Subcutaneous adipose tissue (tissue), 4 donors: Measurements from ENCODE around the gene RAMACL. TPM values are rescaled to one million over a fixed set of nuclear protein-coding genes. Genes with fewer than 3 reads are reported as not detected.

Source experiments
- total RNA-seq, 4 donors: library from RNA; depleted of rRNA; stranded (reverse); fragments of >200 nt; gene quantifications; one replicate each; pipeline ENCODE4 v1.1.0, GENCODE V29; 2016
- TF ChIP-seq, protein P1 (sequence below): fragments of 450-650 bp; IDR thresholded peaks from one replicate; pipeline ENCODE4 v1.5.1; 2016; ENCODE audit warnings: low read depth, mild to moderate bottlenecking, control low read depth, antibody characterized with exemption, moderate library complexity

The RAMACL gene
- total RNA-seq, 4 donors from 2014 or later: 8.8 to 13.2 (median 11.1) TPM

GRCh38 chr6:166587631-166588413 lies 1.3 kb upstream of the RAMACL start:
- TF ChIP-seq, protein P1, sequence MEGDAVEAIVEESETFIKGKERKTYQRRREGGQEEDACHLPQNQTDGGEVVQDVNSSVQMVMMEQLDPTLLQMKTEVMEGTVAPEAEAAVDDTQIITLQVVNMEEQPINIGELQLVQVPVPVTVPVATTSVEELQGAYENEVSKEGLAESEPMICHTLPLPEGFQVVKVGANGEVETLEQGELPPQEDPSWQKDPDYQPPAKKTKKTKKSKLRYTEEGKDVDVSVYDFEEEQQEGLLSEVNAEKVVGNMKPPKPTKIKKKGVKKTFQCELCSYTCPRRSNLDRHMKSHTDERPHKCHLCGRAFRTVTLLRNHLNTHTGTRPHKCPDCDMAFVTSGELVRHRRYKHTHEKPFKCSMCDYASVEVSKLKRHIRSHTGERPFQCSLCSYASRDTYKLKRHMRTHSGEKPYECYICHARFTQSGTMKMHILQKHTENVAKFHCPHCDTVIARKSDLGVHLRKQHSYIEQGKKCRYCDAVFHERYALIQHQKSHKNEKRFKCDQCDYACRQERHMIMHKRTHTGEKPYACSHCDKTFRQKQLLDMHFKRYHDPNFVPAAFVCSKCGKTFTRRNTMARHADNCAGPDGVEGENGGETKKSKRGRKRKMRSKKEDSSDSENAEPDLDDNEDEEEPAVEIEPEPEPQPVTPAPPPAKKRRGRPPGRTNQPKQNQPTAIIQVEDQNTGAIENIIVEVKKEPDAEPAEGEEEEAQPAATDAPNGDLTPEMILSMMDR: no peak

DNA sequence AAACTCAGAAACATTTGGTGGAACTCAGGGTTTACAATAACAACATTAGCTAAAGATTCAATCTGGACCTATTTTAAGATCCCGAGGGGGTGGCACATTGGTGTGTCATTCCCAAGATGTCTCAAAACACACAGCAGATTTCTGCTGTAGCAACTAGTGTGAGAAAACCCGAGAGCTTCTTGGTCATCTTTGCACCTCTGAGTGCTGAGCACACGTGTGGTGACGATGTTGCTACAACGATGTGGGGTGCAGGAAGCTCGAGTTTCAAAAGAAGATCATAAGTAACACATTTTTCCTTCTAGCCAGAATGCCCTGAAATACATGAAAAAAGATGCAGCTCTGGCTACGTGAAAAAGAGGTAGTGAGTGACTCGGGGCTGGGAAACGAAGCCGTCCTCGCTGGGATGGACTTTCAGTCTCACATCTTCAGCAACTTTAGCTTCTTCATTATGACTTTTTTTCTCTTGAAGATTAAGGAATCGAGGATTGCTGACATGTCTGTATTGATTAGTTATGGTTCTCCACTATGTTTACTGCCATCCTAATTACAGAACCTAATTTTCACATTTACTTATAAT lies 1.5 kb downstream of the RAMACL start:
- TF ChIP-seq, protein P1: no peak

GRCh38 chr6:166584155-166584554 lies 2.3 kb downstream of the RAMACL start:
- TF ChIP-seq, protein P1: no peak

- TF ChIP-seq, protein P1: no peak
Observed at GRCh38 chr6:166583230-166583965, 3.1 kb downstream of the RAMACL start.

DNA sequence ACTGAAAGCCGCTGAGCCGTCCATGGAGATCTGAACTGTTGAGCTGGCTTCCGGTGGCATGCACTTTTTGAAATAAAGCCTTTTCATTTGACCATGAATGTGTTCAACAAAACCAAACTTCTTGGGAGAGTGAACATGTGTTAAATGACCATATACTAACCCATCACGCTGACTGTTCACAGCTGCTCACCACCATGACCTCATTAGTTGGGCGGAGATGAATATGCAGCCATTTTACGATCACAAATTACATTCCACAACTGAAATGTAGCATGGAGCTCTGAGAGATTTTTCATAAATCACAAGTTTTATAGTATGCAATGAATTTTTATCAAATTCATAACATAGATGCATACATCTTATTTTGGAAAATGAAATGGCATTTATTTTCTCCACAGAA lies 4.2 kb downstream of the RAMACL start:
- TF ChIP-seq, protein P1: no peak

- TF ChIP-seq, protein P1: no peak
Observed at GRCh38 chr6:166581091-166581511, 5.4 kb downstream of the RAMACL start.
